Upper lobe of left lung (tissue), 4 donors: ENCODE results near the gene POU2F2.

Experiments
- POLR2A ChIP-seq, 4 donors: fragments of 450-650 bp; IDR thresholded peaks; one replicate each; pipeline ENCODE4 v1.5.1; 2016 to 2017; ENCODE audit warnings: antibody characterized with exemption in 4 of 4, mild to moderate bottlenecking in 2 of 4
- POLR2AphosphoS5 ChIP-seq, 2 donors: sonication (generic); formaldehyde crosslinking; IDR thresholded peaks; one replicate each; pipeline ENCODE4 v1.5.1; 2017; ENCODE audit warnings: antibody characterized with exemption in 2 of 2
- TF ChIP-seq, protein P1 (sequence below), 6 experiments: fragments of 450-650 bp in 4 of 6; fragments of 200-600 bp in 2 of 6; sonication (generic) in 2 of 6; IDR thresholded peaks; one replicate each; pipeline ENCODE4 v1.5.1; 2016 to 2019; ENCODE audit warnings: antibody characterized with exemption in 6 of 6

DNA sequence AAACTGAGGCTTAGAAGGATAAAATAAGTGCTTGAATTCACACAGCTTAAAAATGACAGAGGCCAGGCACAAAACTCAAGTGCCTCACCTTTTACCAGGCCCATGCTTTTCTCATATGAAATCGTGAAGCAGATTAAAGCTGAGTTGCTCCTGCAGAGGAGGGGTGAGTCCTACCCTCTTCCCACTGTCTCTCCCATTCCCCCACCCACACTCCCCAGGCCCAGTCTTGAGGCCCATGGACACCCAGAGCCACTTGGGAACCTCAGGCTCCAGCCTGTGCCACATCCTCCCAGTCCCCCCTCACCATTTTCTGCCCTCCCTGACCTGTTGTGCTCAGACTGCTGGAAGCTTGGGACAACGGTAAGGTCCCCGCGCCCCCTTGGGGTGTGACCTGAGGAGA lies 38.7 kb downstream of the POU2F2 start:
- TF ChIP-seq, protein P1, sequence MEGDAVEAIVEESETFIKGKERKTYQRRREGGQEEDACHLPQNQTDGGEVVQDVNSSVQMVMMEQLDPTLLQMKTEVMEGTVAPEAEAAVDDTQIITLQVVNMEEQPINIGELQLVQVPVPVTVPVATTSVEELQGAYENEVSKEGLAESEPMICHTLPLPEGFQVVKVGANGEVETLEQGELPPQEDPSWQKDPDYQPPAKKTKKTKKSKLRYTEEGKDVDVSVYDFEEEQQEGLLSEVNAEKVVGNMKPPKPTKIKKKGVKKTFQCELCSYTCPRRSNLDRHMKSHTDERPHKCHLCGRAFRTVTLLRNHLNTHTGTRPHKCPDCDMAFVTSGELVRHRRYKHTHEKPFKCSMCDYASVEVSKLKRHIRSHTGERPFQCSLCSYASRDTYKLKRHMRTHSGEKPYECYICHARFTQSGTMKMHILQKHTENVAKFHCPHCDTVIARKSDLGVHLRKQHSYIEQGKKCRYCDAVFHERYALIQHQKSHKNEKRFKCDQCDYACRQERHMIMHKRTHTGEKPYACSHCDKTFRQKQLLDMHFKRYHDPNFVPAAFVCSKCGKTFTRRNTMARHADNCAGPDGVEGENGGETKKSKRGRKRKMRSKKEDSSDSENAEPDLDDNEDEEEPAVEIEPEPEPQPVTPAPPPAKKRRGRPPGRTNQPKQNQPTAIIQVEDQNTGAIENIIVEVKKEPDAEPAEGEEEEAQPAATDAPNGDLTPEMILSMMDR (IDR thresholded peaks at IDR 0.05): no peak
- TF ChIP-seq POLR2AphosphoS5 (IDR thresholded peaks at IDR 0.05) (no peak), POLR2A (IDR thresholded peaks at IDR 0.05) (no peak)
